SU-DHL-6 (cell line): ENCODE measurements around the gene VPS13A.

Source experiments
- CTCF ChIP-seq: fragments of 200-600 bp; sonication (generic); IDR thresholded peaks from one replicate; pipeline ENCODE4 v1.5.1; 2017; ENCODE audit warnings: antibody characterized with exemption, mild to moderate bottlenecking, low read length, moderate library complexity; ENCODE audit not compliant: insufficient read depth, poor library complexity, severe bottlenecking
- EZH2phosphoT487 ChIP-seq: fragments of 200-600 bp; sonication (generic), shearing (Covaris generic); conservative IDR thresholded peaks from 2 replicates; pipeline ENCODE4 v1.6.1; 2018; ENCODE audit warnings: mild to moderate bottlenecking, antibody characterized with exemption, low read length, moderate library complexity, mixed read lengths

DNA sequence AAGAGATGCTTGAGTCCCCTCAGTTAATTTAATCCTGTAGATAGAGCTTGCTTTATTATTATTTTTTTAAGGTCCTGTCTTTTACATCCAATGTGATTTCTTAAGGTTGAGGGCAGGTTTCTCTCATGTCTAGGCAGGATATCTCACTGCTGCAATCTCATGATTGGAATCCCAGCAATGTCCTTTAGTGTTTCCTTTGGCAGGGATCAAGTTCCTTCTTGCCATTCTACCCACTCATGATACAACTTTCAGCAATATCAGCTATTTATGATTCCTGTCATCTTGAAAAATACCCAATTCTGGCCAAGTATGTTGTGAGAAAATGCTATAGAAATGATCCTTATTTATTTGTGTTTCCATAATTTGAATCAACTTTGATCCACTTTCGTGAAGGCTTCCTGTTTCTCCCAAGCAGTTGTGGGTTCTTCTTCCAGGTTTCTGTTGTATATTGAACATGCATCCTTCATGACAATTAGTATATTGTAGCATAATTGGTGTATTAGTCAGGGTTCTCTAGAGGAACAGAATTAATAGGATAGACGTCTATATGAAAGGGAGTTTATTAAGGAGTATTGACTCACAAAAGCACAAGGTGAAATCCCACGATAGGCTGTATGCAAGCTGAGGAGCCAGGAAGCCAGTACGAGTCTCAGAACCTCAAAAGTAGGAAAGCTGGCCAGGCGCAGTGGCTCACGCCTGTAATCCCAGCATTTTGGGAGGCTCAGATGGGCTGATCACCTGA lies 18.4 kb upstream of the VPS13A start:
- no peak for TF ChIP-seq CTCF
- TF ChIP-seq EZH2phosphoT487, result no peak
